IPS-NIHi7 (cell line): ENCODE data around the gene SYCP2.
A peak's percentile ranks its signal among the peaks of the same experiment; 100 is the strongest.
"Not testable (repeated sequence)": the region's sequence is repeated elsewhere in the genome, so short reads cannot be mapped to it uniquely, and the experiment has no call there.

ENCODE experiments used
- DNase-seq: peaks from one replicate; pipeline ENCODE4 v3.0.0; 2012; ENCODE audit warnings: mixed read lengths; ENCODE audit errors: extremely low spot score

SYCP2 gene, protein sequence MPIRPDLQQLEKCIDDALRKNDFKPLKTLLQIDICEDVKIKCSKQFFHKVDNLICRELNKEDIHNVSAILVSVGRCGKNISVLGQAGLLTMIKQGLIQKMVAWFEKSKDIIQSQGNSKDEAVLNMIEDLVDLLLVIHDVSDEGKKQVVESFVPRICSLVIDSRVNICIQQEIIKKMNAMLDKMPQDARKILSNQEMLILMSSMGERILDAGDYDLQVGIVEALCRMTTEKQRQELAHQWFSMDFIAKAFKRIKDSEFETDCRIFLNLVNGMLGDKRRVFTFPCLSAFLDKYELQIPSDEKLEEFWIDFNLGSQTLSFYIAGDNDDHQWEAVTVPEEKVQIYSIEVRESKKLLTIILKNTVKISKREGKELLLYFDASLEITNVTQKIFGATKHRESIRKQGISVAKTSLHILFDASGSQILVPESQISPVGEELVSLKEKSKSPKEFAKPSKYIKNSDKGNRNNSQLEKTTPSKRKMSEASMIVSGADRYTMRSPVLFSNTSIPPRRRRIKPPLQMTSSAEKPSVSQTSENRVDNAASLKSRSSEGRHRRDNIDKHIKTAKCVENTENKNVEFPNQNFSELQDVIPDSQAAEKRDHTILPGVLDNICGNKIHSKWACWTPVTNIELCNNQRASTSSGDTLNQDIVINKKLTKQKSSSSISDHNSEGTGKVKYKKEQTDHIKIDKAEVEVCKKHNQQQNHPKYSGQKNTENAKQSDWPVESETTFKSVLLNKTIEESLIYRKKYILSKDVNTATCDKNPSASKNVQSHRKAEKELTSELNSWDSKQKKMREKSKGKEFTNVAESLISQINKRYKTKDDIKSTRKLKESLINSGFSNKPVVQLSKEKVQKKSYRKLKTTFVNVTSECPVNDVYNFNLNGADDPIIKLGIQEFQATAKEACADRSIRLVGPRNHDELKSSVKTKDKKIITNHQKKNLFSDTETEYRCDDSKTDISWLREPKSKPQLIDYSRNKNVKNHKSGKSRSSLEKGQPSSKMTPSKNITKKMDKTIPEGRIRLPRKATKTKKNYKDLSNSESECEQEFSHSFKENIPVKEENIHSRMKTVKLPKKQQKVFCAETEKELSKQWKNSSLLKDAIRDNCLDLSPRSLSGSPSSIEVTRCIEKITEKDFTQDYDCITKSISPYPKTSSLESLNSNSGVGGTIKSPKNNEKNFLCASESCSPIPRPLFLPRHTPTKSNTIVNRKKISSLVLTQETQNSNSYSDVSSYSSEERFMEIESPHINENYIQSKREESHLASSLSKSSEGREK (N-terminal part only)

DNA sequence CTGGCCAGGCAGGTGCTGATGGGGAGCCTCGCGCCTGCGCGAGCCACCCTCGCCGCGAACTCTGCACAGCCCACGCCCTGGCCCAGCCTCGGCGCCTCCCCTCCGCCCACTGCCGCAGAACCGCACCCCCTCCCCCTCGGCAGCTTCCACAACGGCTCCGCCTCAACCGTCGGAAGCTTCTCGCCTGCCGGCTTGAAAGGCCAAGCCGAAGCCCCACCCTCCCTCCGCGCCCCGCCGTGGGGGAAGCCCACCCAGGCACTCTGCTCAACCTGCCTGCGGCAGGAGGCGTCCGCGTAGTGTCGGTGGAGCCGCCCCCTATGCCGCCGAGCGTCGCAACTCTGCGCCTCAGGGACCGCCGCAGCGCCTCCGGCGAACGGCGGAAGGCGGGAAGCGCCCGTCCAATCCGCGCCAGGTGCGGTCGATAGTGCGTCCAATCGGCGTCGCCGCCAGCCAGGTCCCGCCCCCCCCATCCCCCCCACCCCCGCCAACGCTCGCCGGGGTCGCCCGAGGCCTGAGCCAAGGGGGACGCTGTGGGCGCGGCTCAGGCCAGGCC is at the start of gene SYCP2:
TSS of gene SYCP2 (minus strand) at position 342 of the 553 bp plus-strand sequence. CDS start 11,224 bp downstream, outside the sequence.
- peak; percentile 45 for DNase-seq

DNA sequence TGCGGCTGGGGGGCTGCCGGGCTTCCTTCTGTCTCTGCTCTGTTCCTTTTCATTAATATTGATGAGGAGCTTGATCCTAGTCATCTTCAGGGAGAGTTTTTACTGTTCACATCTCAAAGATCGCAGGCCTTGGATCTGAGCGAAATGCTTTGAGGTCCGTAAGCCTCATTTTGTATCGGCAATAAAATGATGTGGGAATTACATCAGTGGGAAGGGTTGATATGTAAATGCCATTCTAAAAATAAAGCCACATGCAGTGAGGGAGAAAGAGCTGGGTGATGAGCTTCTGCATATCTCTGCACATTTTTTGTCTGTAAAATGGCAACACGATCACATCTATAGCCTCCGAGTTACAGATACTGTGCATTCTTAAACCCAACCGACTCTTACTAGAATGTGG is 49.6 kb upstream of the SYCP2 start:
- no peak for DNase-seq

DNA sequence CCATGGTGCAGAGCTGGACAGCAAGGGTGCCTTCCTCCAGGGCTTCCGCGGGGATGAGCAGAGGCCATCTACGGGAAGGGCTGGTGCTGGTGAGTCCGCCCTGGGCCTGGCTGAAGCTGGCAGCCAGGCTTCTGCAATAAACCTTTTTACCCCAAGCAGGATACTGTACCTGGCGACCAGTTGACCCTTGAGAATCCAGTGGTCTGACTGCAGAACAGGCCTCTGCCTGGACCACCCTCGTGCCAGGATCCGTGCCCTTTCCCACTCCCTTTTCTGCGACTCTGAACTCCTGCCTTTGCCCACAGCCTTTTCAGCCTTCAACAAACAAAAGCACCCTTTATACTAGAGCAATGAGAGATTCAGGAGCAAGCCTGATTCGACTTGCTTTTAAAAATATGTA is 43.6 kb upstream of the SYCP2 start:
- no peak for DNase-seq

DNA sequence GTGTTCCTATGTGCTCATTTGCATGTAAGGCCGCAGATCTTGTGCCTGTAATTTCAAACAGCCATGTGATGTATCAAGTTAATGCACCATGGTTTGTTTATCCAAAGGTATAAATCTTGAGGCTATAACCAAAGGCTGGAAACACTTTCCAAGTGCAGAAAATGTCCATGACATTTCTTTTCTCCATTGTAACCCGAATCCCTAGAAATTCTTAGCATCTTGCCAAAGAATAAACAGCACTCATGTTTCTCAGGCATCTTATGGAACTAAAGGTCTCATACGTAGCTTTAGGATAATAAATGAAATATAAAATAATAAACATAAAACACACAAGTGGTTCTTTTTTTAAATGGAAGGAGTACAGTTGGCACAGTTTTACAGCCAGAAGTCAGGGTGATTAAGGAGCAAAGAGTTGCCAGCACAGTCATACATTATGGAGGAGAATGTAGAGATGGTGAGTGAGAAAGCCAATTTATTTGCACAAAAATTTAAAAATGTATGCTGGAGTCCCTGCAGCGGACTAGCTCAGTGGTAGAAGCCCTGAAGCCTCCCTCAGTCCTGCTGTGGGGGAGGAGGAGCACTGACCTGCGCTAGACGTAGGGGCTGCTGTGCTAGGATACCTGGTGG is 42.8 kb upstream of the SYCP2 start:
- DNase-seq: no peak

DNA sequence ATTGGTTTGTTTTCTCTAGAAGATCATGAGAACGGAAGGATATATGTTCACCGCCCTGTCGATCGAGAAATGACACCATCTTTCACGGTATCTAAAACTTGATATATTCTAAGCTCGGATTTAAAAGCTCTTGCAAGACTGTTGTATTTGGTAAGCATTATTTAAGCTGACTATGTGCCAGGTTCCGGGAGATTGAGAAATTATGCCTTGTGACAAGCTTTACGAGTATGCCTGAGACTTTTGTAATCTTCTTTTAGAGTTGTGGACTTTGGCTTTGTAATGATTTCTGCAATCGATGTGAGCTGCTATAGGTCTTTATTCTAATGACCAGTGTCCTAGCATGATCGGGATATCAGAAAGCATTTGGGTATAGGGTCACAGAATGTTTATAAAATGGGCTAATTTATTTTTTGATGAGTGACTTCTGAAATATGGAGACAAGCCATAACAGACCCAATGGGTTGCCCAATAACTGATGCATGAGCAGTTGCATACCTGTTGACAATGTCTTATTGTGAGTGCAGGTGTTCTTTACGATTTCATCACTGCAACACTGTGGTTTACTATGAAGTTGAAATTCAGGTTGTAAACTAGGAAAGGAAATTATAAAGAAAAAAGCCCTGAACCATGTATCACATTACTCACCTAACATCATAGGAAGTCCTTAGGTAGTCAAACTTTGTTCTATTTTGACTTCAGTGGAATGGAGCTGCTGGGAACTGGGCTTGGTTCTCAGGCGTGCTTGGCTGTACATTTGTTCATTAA is 38.8 kb upstream of the SYCP2 start:
- DNase-seq: no peak

DNA sequence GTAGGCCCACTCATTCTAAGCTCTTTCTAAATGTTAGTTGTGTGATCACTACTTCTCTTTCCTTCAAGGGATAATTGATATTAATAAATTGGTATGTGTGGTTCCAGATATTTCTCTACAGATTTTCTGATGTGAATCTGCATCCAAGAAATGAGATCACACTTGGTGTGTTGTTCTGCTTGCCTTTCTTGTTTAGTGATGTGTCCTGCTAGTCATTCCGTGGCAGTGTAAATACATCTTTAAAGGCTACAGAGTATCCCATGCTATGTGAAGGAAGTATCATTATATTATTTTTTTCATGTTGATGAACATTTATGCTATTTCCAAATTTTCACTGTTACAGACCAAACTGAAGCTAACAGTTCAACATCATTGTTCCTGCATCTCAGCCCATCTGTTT is 38.0 kb upstream of the SYCP2 start:
- DNase-seq: no peak

DNA sequence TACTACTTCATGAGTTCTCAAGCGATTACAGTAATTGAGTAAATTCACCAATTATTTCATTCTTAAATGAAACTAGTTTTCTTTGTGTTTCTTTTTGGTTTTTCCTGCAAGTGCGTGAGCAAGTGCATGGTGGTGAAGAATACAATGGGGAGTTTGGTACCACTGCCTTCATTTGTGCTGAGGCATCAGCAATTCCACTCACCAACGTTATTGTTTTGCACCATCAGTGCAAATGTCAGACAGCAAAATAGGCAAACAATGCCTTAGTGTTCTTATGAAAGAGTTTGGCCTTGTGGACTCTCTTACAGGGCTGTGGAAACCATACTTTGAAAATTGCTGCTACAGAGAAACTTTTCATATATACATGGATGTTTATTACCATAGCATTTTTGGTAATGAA is 33.0 kb upstream of the SYCP2 start:
- no peak for DNase-seq

DNA sequence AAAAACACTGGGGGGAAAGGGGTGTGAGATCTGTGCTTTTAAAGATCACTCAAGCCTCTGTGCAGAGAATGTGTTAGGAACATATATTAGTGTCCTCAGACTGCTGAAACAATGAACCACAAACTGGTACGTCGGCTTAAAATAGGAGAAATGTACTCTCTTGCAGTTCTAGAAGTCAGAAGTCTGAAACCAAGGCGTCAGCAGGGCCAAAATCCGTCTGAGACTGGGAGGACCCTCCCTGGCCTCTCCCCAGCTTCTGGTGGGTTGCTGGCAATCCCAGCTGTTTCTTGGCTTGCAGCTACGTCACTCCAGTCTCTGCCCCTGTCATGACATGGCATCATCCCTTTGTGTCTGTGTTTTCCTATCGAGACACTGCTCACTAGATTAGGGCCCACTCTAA is 28.7 kb upstream of the SYCP2 start:
- no peak for DNase-seq

DNA sequence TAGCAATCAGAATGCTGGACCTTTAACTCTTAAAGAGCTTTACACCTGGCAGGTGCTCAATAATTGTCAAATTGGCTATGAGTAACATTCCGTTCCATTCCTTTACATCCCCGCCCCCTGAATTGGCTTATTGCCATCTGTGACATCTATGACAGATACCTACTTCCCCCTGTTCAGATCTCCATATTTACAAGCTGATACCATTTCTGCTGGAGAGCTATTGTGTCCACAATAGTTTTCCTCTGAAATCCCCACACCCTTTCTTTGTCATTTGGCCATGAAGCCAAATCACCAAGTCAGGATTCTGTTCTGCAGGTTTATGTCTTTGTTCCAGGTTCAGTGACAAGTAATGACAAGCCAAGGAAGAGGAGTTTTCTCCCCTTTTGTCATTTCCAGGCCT is 28.0 kb upstream of the SYCP2 start:
- DNase-seq: no peak

DNA sequence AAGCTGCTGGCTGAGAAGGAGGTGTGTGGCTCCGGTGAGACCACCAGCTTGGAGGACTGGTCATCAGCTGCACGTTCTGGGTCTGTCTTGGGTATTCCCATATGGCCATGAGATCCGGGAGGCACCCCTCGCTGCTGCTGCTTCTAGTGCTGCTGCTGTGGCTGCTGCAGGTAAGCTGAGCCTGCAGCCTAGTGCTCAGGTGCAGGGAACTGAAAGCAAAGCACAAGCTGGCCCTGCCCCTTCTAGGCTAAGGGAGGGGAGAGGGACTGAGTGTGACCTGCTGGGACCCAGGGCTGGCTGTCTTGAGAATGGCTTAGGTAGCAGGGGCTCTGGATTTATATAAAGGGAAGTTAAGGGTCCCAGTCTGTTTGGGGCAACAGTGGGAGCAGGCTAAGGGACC is 25.2 kb upstream of the SYCP2 start:
- DNase-seq: peak; percentile 35

DNA sequence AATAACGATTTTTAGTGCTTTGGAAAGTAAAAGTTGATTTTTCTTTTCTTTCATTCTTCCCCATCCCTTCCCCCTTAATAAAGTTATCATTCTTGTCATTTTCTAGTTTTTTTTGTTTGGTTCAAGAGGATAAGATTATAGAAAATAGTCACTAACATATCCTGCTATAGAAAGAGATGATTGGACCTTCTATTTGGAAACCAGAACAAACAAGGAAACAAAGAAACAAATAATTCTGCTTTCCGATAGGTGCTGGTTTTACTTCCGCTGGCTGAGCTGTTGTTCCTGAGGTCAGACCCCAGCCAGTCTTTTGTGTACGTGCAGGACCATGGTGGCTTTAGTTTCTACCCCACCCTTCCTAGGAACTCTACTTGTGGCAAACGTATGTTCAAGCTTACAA is 24.7 kb upstream of the SYCP2 start, which contains the start of gene CDH26:
TSS of gene CDH26 (plus strand) at position 301 of the 400 bp plus-strand sequence. CDS start 304 bp downstream, outside the sequence.
- DNase-seq: no peak

DNA sequence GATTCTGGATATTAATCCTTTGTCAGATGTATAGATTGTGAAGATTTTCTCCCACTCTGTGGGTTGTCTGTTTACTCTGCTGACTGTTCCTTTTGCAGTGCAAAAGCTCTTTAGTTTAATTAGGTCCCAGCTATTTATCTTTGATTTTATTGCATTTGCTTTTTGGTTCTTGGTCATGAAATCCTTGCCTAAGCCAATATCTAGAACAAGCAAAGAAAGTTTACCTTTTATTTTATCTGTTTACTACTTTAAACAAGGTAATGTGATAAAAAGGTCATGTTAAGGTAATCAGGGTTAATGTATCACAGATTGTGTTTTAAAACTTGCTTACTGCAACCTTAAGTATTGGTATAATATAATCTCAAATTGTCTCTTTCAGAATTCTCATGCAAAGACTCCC is 24.1 kb upstream of the SYCP2 start:
- not testable (repeated sequence) for DNase-seq

DNA sequence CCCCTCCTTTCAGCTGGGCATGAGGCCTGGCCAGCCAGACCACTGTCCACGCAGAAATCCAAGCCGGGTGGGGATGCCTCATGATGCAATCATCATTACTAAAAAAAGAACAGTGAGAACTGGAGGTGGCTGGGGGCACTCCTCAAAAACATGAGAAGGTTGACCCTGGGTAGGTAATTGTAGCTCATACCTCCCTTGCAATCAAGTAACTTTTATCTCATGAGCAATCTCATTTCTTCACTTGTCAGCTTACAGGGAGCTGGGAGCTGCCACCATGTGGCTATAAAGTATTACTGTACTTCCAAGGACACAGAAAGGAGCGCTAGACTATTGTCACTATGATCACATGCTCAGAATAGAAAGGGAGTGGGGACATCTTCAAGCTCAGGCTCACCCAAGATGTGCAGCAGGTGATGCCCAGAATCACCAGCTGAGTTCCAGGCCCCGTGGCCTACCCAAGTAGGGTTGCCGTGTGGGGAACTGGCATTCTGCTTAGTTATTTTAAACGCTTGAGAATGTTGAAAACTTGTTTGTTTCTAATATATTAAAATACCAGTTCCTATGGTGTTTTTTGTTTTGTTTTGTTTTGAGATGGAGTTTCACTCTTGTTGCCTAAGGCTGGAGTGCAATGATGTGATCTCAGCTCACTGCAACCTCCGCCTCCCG is 21.8 kb upstream of the SYCP2 start:
- DNase-seq: peak; percentile 31

DNA sequence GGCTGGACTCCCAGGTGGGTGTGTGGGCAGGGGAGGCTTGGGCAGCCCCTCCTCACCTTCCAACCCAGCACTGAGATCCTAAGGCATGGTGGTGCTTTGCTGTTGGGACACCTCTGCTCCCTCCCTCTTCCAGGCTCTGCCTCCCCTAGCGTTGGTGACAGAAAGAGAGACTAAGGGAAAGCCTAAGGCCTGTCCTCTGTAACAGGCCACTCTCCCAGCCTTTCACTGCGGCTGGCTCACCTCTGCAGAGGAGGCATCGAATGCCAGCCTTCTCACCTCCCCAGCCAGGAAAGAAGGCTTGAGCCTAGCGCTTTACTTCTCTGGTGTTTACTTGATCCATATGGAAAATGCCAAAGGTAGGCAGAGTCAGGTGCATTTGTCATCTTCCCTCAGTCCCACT is 21.3 kb upstream of the SYCP2 start:
- DNase-seq: no peak

DNA sequence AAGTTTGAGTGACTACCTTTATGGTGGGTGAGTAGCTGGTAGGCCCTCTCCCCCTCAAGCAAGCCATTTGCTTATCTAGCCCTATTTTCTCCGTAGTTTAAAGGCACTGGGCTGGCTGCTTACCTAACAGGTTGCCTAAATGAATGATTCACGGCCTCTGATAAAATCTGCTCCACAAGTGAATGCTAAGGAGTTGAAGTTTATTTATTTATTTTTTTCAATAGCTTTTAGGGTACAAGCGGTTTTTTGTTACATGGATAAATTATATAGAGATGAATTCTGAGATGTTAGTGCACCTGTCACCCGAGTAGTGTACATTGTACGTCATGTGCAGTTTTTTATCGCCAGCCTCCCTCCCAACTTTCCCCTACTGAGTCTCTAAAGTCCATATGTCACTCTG is 16.5 kb upstream of the SYCP2 start:
- no peak for DNase-seq

DNA sequence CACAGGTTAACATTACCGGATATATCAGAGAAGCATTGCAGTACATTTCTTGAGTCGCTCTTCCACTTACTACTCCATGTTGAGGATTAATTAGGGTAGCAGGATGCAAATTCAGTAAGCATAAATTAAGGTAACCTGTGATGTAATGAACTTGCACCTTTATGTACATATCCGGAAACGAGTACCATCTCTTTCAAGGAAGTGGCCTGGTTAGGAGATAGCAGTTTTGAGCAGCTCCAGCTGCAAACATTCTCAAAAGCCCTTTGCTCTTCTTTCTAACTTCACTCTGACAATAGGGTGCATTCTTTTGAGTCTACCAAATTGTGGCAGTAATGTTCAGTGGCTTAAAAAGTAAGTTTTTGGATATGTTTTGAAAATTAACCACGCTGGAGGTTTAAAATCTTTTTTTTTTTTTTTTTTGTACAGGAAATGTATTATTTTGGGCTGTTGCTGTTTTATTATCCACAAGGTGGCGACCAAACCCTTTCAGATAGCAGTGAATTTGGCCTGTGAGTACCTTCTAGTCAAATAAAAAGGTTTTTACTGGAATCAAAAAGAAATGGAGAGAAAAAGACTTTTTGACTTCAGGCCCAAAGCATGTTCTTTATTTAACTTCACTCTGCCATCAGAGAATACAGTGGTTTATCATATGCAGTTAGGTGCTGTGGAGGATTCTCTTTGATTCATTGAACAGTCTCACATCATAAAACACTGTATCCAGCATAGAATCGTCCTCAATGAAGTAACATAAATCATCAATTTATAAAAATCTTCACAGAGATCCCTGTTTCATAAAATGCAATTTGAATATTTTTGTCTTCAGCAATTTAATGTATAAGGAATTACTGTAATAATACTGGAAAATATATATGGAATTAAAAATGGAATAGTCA is 15.6 kb upstream of the SYCP2 start:
- DNase-seq: peak; percentile 22

DNA sequence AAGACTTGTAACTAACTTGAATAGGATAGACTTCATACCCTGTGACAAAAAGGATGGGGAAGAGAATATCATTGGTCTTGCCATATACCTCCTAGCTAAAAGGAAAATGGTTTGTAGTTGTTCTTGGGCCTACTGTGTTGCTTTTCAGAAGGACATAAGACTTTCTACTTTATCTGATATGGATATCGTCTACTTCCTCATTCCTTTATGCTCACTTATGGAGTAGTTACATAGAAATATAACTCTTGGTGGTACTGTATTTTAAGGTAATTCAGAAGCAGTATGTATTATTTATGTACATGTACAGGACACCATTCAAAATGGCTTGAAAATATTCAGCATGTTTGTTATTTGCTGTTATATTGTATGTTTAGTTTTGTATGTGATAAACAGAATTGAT is 14.8 kb upstream of the SYCP2 start:
- DNase-seq: no peak

DNA sequence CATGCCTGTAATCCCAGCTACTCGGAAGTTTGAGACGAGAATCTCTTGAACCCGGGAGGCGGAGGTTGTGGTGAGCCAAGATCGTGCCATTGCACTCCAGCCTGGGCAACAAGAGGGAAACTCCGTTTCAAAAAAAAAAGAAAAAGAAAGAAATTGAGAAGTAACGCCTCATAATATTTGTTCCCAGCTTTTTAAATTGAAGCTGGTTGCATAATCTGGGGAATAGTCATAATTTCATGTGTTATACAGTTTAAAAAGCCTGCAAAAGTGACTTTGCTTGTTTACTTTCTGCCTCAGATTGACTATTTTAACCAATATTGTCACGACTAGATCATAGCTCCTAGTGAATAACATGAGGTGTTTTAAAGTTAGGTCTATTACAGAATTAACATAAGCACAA is 13.9 kb upstream of the SYCP2 start:
- no peak for DNase-seq

DNA sequence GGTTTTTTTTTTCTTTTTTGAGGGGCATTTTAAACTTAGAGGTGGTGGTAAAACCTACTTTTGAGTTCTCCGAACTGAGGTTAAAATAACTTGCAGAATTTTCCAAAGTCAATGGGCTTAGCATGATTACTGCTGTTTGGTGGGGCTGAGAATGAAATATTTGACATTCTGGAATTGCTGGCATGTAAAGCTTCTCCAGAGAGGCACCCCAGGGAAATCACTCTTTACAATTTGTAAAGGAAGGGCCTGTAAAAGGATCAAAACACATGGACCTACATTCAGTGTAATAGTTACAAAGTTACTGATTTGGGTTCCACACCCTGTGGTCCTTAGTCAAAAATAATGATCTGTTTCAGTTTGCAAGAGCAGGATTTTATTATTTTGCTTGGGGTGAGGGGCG is 12.3 kb upstream of the SYCP2 start:
- DNase-seq: no peak
